A673 (cell line): ENCODE measurements around the gene SLC43A1. TPM values are rescaled to one million over a fixed set of nuclear protein-coding genes. Genes with fewer than 3 reads are reported as not detected.

Source experiments
- BruUV-seq: library from RNA; stranded (reverse); fragments of 400-500 nt; replicated peaks from 2 replicates; lab custom pipeline; 2021; lab: Mats Ljungman, UMichigan
- CTCF ChIA-PET: fragments of 300-600 bp; sonication (Branson Sonifier 250); formaldehyde crosslinking; loops from one replicate; lab custom pipeline; 2022; ENCODE audit warnings: antibody characterized with exemption; lab: Charles Lee
- POLR2A ChIA-PET: fragments of 300-600 bp; sonication (Branson Sonifier 250); formaldehyde crosslinking; loops from one replicate; lab custom pipeline; 2022; ENCODE audit warnings: antibody characterized with exemption; ENCODE audit not compliant: low non-redundant PET; lab: Charles Lee
- DNase-seq: peaks from one replicate; pipeline ENCODE4 v3.0.0-alpha.2; 2015; ENCODE audit warnings: low spot score
- H3K27ac ChIP-seq: fragments of 200-600 bp; sonication (generic); 2 replicates; pipeline ENCODE4 v1.5.1; 2016; ENCODE audit warnings: mixed run types, low read depth, mild to moderate bottlenecking, mixed read lengths, antibody characterized with exemption, low read length; ENCODE audit not compliant: poor library complexity, severe bottlenecking
- H3K27me3 ChIP-seq: fragments of 200-600 bp; sonication (generic); replicated peaks from 2 replicates; pipeline ENCODE4 v1.6.1; 2017; ENCODE audit warnings: mixed run types, low read depth, mild to moderate bottlenecking, mixed read lengths, antibody characterized with exemption, low read length; ENCODE audit not compliant: insufficient read depth, poor library complexity
- H3K36me3 ChIP-seq: fragments of 200-600 bp; sonication (generic); 2 replicates; pipeline ENCODE4 v1.6.1; 2016; ENCODE audit warnings: mixed run types, mild to moderate bottlenecking, mixed read lengths, antibody characterized with exemption, low read length; ENCODE audit not compliant: insufficient read depth, poor library complexity, severe bottlenecking
- H3K4me1 ChIP-seq: fragments of 200-600 bp; sonication (generic); 2 replicates; pipeline ENCODE4 v1.6.1; 2017; ENCODE audit warnings: mixed run types, mild to moderate bottlenecking, mixed read lengths, antibody characterized with exemption, low read length; ENCODE audit not compliant: insufficient read depth, poor library complexity, severe bottlenecking
- H3K4me3 ChIP-seq: fragments of 200-600 bp; sonication (generic); 2 replicates; pipeline ENCODE4 v1.5.1; 2016; ENCODE audit warnings: low read depth, mixed run types, mild to moderate bottlenecking, mixed read lengths, low read length; ENCODE audit not compliant: poor library complexity, severe bottlenecking
- H3K9me3 ChIP-seq: fragments of 200-600 bp; sonication (generic); 2 replicates; pipeline ENCODE4 v1.6.1; 2016; ENCODE audit warnings: mixed run types, low read depth, mild to moderate bottlenecking, mixed read lengths, antibody characterized with exemption, low read length; ENCODE audit not compliant: poor library complexity, severe bottlenecking
- CTCF ChIP-seq: fragments of 300-800, 200-600 bp; sonication (generic); conservative IDR thresholded peaks from 2 replicates; pipeline ENCODE4 v1.5.1; 2017; ENCODE audit warnings: low read depth, mild to moderate bottlenecking, antibody characterized with exemption, low read length, moderate library complexity, mixed read lengths
- EZH2 ChIP-seq: fragments of 200-600 bp; sonication (generic); IDR thresholded peaks from 2 replicates; pipeline ENCODE4 v1.6.1; 2017; ENCODE audit warnings: borderline replicate concordance, low read depth, mild to moderate bottlenecking, mixed read lengths, antibody characterized with exemption, low read length; ENCODE audit not compliant: poor library complexity, severe bottlenecking
- intact Hi-C: fragments of 100-400 bp; cut with micrococcal nuclease; formaldehyde crosslinking; loops from one replicate; pipeline ENCODE4 v1.10.0; 2022; ENCODE audit not compliant: unreplicated experiment
- total RNA-seq: library from RNA; stranded (reverse); gene quantifications from 2 replicates; pipeline ENCODE4 v1.2.3, GENCODE V29; 2021

The SLC43A1 gene
- total RNA-seq, 1 experiment from 2014 or later = 18.4 TPM

GRCh38 chr11:57508341-57509170 is 6.9 kb downstream of the SLC43A1 start:
- intact Hi-C loops = no loop called here
- TF ChIP-seq CTCF (no peak), EZH2 (no peak)
- H3K4me3 ChIP-seq = no peak overlapping the region
- H3K27ac ChIP-seq = no peak overlapping the region
- no TSS peak for BruUV-seq
- ChIA-PET CTCF (no interaction called here), POLR2A (no interaction called here)
- H3K27me3 ChIP-seq = no peaks in the 10 kb centered on the region
- no peaks in the 10 kb centered on the region for H3K9me3 ChIP-seq
- DNase-seq = no peak
- peaks cover 21% of the 10 kb centered on the region for H3K4me1 ChIP-seq
- H3K36me3 ChIP-seq = no peaks in the 10 kb centered on the region

- H3K9me3 ChIP-seq = no peaks in the 10 kb centered on the region
- H3K36me3 ChIP-seq = no peaks in the 10 kb centered on the region
- no peak for TF ChIP-seq EZH2
- TF ChIP-seq CTCF = no peak
- no peak for DNase-seq
- intact Hi-C loops = no loop called here
- no peak overlapping the region for H3K4me3 ChIP-seq
- H3K27ac ChIP-seq = no peak overlapping the region
- peaks cover 7% of the 10 kb centered on the region for H3K4me1 ChIP-seq
- POLR2A ChIA-PET = no interaction called here
- CTCF ChIA-PET = interaction anchor here (0.6 kb wide), 1 partner anchor 46 kb away, joined by 4 read pairs; the partner anchor contains the start of gene RTN4RL2
- no TSS peak for BruUV-seq
- H3K27me3 ChIP-seq = no peaks in the 10 kb centered on the region
Measured at GRCh38 chr11:57506522-57506921, 9.0 kb downstream of the SLC43A1 start.

GRCh38 chr11:57504511-57504910 is 11.0 kb downstream of the SLC43A1 start:
- no peak overlapping the region for H3K27ac ChIP-seq
- no TSS peak for BruUV-seq
- no peaks in the 10 kb centered on the region for H3K36me3 ChIP-seq
- no peak for TF ChIP-seq CTCF
- no peak for TF ChIP-seq EZH2
- H3K4me1 ChIP-seq = peaks cover 12% of the 10 kb centered on the region
- H3K27me3 ChIP-seq = no peaks in the 10 kb centered on the region
- intact Hi-C loops = no loop called here
- ChIA-PET POLR2A (no interaction called here), CTCF (interaction anchor here (0.6 kb wide), 1 partner anchor 119 kb away, joined by 7 read pairs; no protein-coding TSS in a partner anchor)
- H3K4me3 ChIP-seq = no peak overlapping the region
- no peaks in the 10 kb centered on the region for H3K9me3 ChIP-seq
- no peak for DNase-seq
